ENCODE results near the gene NKIRAS1. TPM values are rescaled to one million over a fixed set of nuclear protein-coding genes. Genes with fewer than 3 reads are reported as not detected.

The NKIRAS1 gene
- total RNA-seq (2022; extraction: Qiagen RNA extraction; ENCODE audit: low read depth) = 8.4 to 10.4 TPM (median 8.9 TPM) in 5 replicates

DNA sequence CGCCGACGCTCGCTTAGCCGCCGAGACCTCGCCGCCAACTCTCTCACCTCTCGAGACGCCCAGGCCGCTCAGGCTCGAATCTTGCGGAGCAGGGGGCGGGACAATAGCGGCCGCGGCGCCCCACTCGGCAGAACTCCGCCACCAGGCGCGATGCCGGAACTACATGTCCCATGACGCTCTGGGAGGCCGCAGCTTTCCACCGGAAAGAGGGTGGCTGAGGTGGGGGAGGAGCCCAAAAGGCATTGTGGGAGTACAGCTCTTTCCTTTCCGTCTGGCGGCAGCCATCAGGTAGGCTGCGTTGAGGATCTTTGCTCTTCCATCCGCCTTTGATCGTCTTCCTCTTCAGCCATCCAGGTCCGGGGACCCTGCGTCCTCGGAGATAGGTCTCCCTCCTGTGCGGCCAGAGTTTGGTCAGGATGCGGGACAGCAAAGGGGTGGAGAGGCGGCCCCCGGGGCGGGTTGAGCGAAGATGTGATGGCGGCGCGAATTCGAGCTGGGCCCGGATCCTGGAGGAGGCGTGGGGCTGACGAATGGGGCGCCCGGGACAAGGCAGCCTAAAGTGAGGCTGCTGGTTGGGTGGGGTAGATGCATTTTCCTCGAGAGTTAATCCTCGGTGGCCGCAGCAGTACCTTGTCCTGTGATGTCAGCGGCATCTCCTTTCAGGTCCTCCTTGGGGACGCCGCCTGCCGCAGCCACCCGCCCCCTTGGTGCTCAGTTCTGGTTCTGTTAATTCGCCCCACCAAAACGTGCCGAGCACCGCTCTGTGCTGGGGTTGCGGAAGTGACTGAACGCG is at the start of gene NKIRAS1, which contains the start of gene RPL15:
NKIRAS1 (minus strand) TSS at position 105 of the 793 bp plus-strand sequence. CDS start 6,086 bp downstream, outside the sequence.
RPL15 (plus strand) TSS at position 247 of the 793 bp plus-strand sequence. CDS start 728 bp downstream, outside the sequence.

DNA sequence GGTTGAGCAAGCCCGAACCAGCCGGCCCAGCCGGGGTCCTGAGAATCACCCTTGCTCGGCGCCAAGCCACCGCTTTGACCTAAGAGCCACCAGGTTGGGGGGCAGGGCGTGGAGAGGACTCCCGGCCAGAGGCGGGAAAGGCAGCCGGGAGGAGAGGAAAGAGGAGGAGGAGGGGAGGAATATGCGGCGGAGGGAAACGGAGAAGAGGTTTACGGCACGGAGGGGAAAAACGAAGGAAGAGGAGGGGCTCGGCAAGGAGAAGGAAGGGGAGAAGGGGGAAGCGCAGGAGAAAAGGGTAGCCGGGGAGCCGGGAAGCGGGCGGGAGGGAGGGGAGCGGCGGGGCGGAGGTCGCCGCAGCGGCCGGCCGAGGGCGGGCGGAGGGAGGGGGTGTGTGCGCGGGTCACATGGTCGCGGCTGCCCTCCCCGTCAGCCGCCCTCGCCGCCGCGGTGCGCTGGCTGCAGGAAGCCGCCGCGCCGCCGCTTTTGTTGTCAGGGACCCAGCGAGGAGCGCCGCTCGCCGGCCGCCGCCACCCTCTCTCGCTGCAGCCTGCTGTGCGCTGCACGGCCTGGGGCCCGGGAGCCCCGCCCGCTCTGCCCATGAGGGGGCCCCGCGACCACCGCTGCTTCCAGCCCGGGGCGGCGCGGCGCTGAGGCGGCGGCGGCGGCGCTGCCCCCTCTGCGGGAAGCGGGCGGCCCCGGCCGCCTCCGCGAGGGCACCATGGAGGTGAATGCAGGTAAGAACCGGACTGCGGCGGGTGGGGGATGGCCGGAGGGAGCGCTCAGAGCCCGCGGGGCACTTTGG is 28.3 kb upstream of the NKIRAS1 start, which contains the start of gene NR1D2:
NR1D2 (plus strand) TSS at position 426 of the 802 bp plus-strand sequence; CDS start at position 719, 293 bp downstream.

Other genes starting within 250 kb of the NKIRAS1 start
- 89.2 to 114 TPM (median 104 TPM) in 5 replicates for gene UBE2E1, start 111.0 kb downstream of the NKIRAS1 start, total RNA-seq (2022; extraction: Qiagen RNA extraction; ENCODE audit: low read depth)
- 2,927 to 3,447 TPM (median 2,991 TPM) in 5 replicates for gene RPL15, start 142 bp upstream of the NKIRAS1 start, total RNA-seq (2022; extraction: Qiagen RNA extraction; ENCODE audit: low read depth)
- 7.7 to 10.0 TPM (median 8.4 TPM) in 5 replicates for gene NR1D2, start 28.3 kb upstream of the NKIRAS1 start, total RNA-seq (2022; extraction: Qiagen RNA extraction; ENCODE audit: low read depth)

Measured in A549 treated with GW870086 at 1 μM for 4 hours (cell line).